Measurements from ENCODE around the gene SRPX.

The SRPX gene

GRCh38 chrX:38105216-38105725 is 115.4 kb downstream of the SRPX start:
- Histone ChIP-seq H3F3A (ENCODE audit: insufficient read depth, low read length) (no peaks in the 10 kb centered on the region), H3K79me2 (ENCODE audit: insufficient read depth, low read length) (no peaks in the 10 kb centered on the region), H2AFZ (ENCODE audit: low read length) (no peak overlapping the region), H4K20me1 (ENCODE audit: insufficient read depth, low read length) (no peaks in the 10 kb centered on the region), H3K27ac (ENCODE audit: low read depth, low read length, poor library complexity, severe bottlenecking) (no peak overlapping the region), H3K9me3 (ENCODE audit: low read length) (no peaks in the 10 kb centered on the region), H3K4me3 (ENCODE audit: low read depth, low read length, poor library complexity, severe bottlenecking) (no peak overlapping the region), H3K4me2 (ENCODE audit: low read length) (no peak overlapping the region), H3K9me2 (ENCODE audit: low read depth, low read length) (no peaks in the 10 kb centered on the region), H3K9ac (ENCODE audit: low read length) (no peak overlapping the region), H3K4me1 (ENCODE audit: insufficient read depth, low read length, severe bottlenecking) (no peaks in the 10 kb centered on the region), H3K36me3 (ENCODE audit: insufficient read depth, low read length) (no peaks in the 10 kb centered on the region), H3K27me3 (ENCODE audit: insufficient read depth, low read length) (no peaks in the 10 kb centered on the region)
- no peak for TF ChIP-seq CTCF (IDR thresholded peaks at IDR 0.05; ENCODE audit: low read length)
- TF ChIP-seq EZH2 (IDR thresholded peaks at IDR 0.05; ENCODE audit: borderline replicate concordance, low read length), result no peak

GRCh38 chrX:38103857-38104812 is 116.5 kb downstream of the SRPX start:
- H4K20me1 ChIP-seq (ENCODE audit: insufficient read depth, low read length), result no peaks in the 10 kb centered on the region
- no peak overlapping the region for H3K27ac ChIP-seq (ENCODE audit: low read depth, low read length, poor library complexity, severe bottlenecking)
- no peak overlapping the region for H3K4me2 ChIP-seq (ENCODE audit: low read length)

GRCh38 chrX:38102875-38103274 is 117.8 kb downstream of the SRPX start:
- Histone ChIP-seq H3K4me3 (ENCODE audit: low read depth, low read length, poor library complexity, severe bottlenecking) (no peak overlapping the region), H3K9me3 (ENCODE audit: low read length) (no peaks in the 10 kb centered on the region), H3K4me2 (ENCODE audit: low read length) (no peak overlapping the region), H3K9me2 (ENCODE audit: low read depth, low read length) (no peaks in the 10 kb centered on the region), H3K27me3 (ENCODE audit: insufficient read depth, low read length) (no peaks in the 10 kb centered on the region), H3K27ac (ENCODE audit: low read depth, low read length, poor library complexity, severe bottlenecking) (no peak overlapping the region), H3K4me1 (ENCODE audit: insufficient read depth, low read length, severe bottlenecking) (no peaks in the 10 kb centered on the region), H2AFZ (ENCODE audit: low read length) (no peak overlapping the region), H3F3A (ENCODE audit: insufficient read depth, low read length) (no peaks in the 10 kb centered on the region), H3K36me3 (ENCODE audit: insufficient read depth, low read length) (no peaks in the 10 kb centered on the region), H4K20me1 (ENCODE audit: insufficient read depth, low read length) (no peaks in the 10 kb centered on the region), H3K79me2 (ENCODE audit: insufficient read depth, low read length) (no peaks in the 10 kb centered on the region), H3K9ac (ENCODE audit: low read length) (no peak overlapping the region)
- no peak for TF ChIP-seq CTCF (IDR thresholded peaks at IDR 0.05; ENCODE audit: low read length)
- TF ChIP-seq EZH2 (IDR thresholded peaks at IDR 0.05; ENCODE audit: borderline replicate concordance, low read length), result no peak

More at GRCh38 chrX:38103857-38104812, 116.5 kb downstream of the SRPX start:
- H2AFZ ChIP-seq (ENCODE audit: low read length), result no peak overlapping the region
- no peaks in the 10 kb centered on the region for H3F3A ChIP-seq (ENCODE audit: insufficient read depth, low read length)
- no peak overlapping the region for H3K9ac ChIP-seq (ENCODE audit: low read length)
- no peak overlapping the region for H3K4me3 ChIP-seq (ENCODE audit: low read depth, low read length, poor library complexity, severe bottlenecking)
- H3K9me2 ChIP-seq (ENCODE audit: low read depth, low read length), result no peaks in the 10 kb centered on the region
- H3K27me3 ChIP-seq (ENCODE audit: insufficient read depth, low read length), result no peaks in the 10 kb centered on the region
- no peaks in the 10 kb centered on the region for H3K36me3 ChIP-seq (ENCODE audit: insufficient read depth, low read length)
- no peaks in the 10 kb centered on the region for H3K79me2 ChIP-seq (ENCODE audit: insufficient read depth, low read length)
- no peaks in the 10 kb centered on the region for H3K4me1 ChIP-seq (ENCODE audit: insufficient read depth, low read length, severe bottlenecking)
- H3K9me3 ChIP-seq (ENCODE audit: low read length), result no peaks in the 10 kb centered on the region
- TF ChIP-seq CTCF (IDR thresholded peaks at IDR 0.05; ENCODE audit: low read length) (no peak), EZH2 (IDR thresholded peaks at IDR 0.05; ENCODE audit: borderline replicate concordance, low read length) (no peak)

All from OCI-LY1 (cell line).